ENCODE measurements around the gene CCDC134. TPM values are rescaled to one million over a fixed set of nuclear protein-coding genes. Genes with fewer than 3 reads are reported as not detected.

CCDC134 gene
- polyA plus RNA-seq, 1 experiment, result 6.0 TPM

GRCh38 chr22:41838842-41839618, 38.6 kb downstream of the CCDC134 start:
- H3K36me3 ChIP-seq (ENCODE audit: control insufficient read depth, insufficient read depth, low read length), result peaks cover 5% of the 10 kb centered on the region
- TF ChIP-seq CTCF (IDR thresholded peaks at IDR 0.05; ENCODE audit: insufficient read depth, low read depth, low read length), result no peak
- CTCF ChIA-PET, result no interaction called here

GRCh38 chr22:41840216-41840615, 39.7 kb downstream of the CCDC134 start:
- H3K27me3 ChIP-seq (ENCODE audit: control insufficient read depth, insufficient read depth, low read length), result no peaks in the 10 kb centered on the region
- H3K36me3 ChIP-seq (ENCODE audit: control insufficient read depth, insufficient read depth, low read length), result peaks cover 5% of the 10 kb centered on the region
- ChIA-PET POLR2A (no interaction called here), CTCF (interaction anchor here (1.7 kb wide), 1 partner anchor 17 kb away, joined by 7 read pairs; no protein-coding TSS in a partner anchor)
- no peak overlapping the region for H3K4me3 ChIP-seq (ENCODE audit: low read depth, low read length)
- no peak for TF ChIP-seq CTCF (IDR thresholded peaks at IDR 0.05; ENCODE audit: insufficient read depth, low read depth, low read length)
- DNase-seq (ENCODE audit: low read depth), result no peak

More at GRCh38 chr22:41838842-41839618, 38.6 kb downstream of the CCDC134 start:
- Histone ChIP-seq H3K4me3 (ENCODE audit: low read depth, low read length) (no peak overlapping the region), H3K27me3 (ENCODE audit: control insufficient read depth, insufficient read depth, low read length) (no peaks in the 10 kb centered on the region)
- no peak for DNase-seq (ENCODE audit: low read depth)
- POLR2A ChIA-PET, result no interaction called here

- no peak for TF ChIP-seq CTCF (IDR thresholded peaks at IDR 0.05; ENCODE audit: insufficient read depth, low read depth, low read length)
- DNase-seq (ENCODE audit: low read depth), result no peak
- Histone ChIP-seq H3K36me3 (ENCODE audit: control insufficient read depth, insufficient read depth, low read length) (peaks cover 3% of the 10 kb centered on the region), H3K4me3 (ENCODE audit: low read depth, low read length) (no peak overlapping the region), H3K27me3 (ENCODE audit: control insufficient read depth, insufficient read depth, low read length) (no peaks in the 10 kb centered on the region)
- ChIA-PET CTCF (interaction anchor here (1.7 kb wide), 1 partner anchor 16 kb away, joined by 7 read pairs; no protein-coding TSS in a partner anchor), POLR2A (no interaction called here)
Observed at GRCh38 chr22:41841085-41841712, 40.7 kb downstream of the CCDC134 start.

- ChIA-PET POLR2A (no interaction called here), CTCF (interaction anchor here (1.5 to 2.0 kb wide), 2 partner anchors 12 to 14 kb away, joined by 3 to 6 read pairs; no protein-coding TSS in a partner anchor)
- TF ChIP-seq CTCF (IDR thresholded peaks at IDR 0.05; ENCODE audit: insufficient read depth, low read depth, low read length), result no peak
- H3K4me3 ChIP-seq (ENCODE audit: low read depth, low read length), result no peak overlapping the region
- H3K36me3 ChIP-seq (ENCODE audit: control insufficient read depth, insufficient read depth, low read length), result no peaks in the 10 kb centered on the region
- H3K27me3 ChIP-seq (ENCODE audit: control insufficient read depth, insufficient read depth, low read length), result no peaks in the 10 kb centered on the region
- DNase-seq (ENCODE audit: low read depth), result no peak
Observed at GRCh38 chr22:41842996-41843970, 42.8 kb downstream of the CCDC134 start.

All from BJ (cell line).